Neuron (in vitro differentiated cells): ENCODE data around the gene ADGRA3.
A peak's percentile ranks its signal among the peaks of the same experiment; 100 is the strongest.

Source experiments
- H2AFZ ChIP-seq: one replicate; pipeline ENCODE4 v1.6.1; 2013; ENCODE audit warnings: low read depth, mild to moderate bottlenecking, inconsistent platforms, low read length, moderate library complexity
- H3K27me3 ChIP-seq: one replicate; pipeline ENCODE4 v1.6.1; 2013; ENCODE audit warnings: low read length; ENCODE audit not compliant: insufficient read depth
- H3K36me3 ChIP-seq: one replicate; pipeline ENCODE4 v1.6.1; 2013; ENCODE audit warnings: low read length; ENCODE audit not compliant: insufficient read depth
- H3K4me1 ChIP-seq: one replicate; pipeline ENCODE4 v1.6.1; 2013; ENCODE audit warnings: low read length; ENCODE audit not compliant: insufficient read depth
- H3K4me3 ChIP-seq: 2 replicates; pipeline ENCODE4 v1.5.1; 2013; ENCODE audit warnings: mild to moderate bottlenecking, low read length, moderate library complexity
- H3K9me3 ChIP-seq: one replicate; pipeline ENCODE4 v1.6.1; 2013; ENCODE audit warnings: low read length

ADGRA3 gene

DNA sequence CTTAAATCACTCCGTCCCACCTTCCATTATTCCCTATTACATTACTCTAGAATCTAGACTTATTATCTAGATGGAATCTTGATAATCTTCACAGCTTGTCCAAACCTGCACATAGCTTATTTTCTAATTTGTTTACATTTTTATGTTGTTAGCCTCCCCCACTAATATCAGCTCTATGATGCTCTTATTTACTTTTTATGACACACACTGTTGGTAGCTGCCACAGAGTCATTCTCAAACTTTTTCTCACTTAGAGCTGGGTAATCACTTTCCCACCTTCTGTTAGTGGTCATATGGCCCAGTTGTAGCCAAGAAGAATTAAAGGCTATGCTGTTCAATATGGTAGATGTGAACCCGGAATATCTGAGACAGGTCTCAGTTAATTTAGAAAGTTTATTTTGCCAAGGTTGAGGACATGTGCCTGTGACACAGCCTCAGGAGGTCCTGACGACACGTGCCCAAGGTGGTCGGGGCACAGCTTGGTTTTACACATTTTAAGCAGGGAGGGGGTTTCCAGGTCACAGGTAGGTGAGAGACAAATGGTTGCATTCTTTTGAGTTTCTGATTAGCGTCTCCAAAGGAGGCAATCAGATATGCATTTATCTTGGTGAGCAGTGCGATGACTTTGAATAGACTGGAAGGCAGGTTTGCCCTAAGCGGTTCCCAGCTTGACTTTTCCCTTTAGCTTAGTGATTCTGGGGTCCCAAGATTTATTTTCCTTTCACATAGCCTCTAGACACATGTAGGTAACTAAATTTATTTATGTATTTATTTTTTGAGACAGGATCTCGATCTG, 7.0 kb upstream of the ADGRA3 start:
- Histone ChIP-seq H3K4me3 (no peak overlapping the region), H3K27me3 (no peaks in the 10 kb centered on the region), H3K4me1 (no peaks in the 10 kb centered on the region), H3K36me3 (no peaks in the 10 kb centered on the region), H3K9me3 (no peaks in the 10 kb centered on the region), H2AFZ (no peak overlapping the region)

DNA sequence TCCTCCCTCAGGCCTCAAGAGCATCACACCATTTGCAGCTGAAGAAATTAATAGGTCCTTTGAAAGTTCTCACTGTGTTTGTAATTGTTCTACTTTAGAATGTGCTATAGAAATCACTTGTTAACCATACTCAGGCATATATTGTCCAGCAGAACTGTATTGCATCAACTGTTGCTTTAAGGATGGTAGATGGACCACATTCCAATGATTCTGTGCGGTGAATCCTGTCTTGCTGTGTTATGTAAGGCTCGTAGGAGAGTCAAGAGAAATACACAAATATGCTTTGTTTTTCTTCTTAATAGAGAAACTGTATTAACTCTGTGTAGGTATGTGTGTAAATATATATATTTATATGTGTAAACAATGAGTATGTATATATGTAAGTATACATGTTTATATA, 6.3 kb upstream of the ADGRA3 start:
- no peaks in the 10 kb centered on the region for H3K9me3 ChIP-seq
- H3K27me3 ChIP-seq = no peaks in the 10 kb centered on the region
- H3K4me1 ChIP-seq = no peaks in the 10 kb centered on the region
- no peaks in the 10 kb centered on the region for H3K36me3 ChIP-seq
- no peak overlapping the region for H3K4me3 ChIP-seq
- no peak overlapping the region for H2AFZ ChIP-seq

DNA sequence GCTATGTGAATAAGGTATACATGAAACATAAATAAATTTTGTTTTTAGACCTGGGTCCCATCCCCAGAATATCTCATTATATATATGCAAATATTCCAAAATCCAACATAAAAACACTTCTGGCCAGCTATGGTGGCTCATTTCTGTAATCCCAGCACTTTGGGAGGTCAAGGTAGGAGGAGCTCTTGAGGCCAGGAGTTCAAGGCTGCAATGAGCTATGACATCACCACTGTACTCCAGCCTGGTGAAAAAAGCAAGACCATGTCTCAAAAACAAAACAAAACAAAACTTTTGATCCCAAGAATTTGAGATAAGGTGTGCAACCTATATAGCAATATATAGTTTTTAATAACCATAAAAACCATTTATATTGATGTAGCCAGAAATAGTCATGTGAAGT, 5.4 kb upstream of the ADGRA3 start:
- H2AFZ ChIP-seq = no peak overlapping the region
- no peaks in the 10 kb centered on the region for H3K9me3 ChIP-seq
- H3K4me1 ChIP-seq = no peaks in the 10 kb centered on the region
- H3K36me3 ChIP-seq = no peaks in the 10 kb centered on the region
- H3K4me3 ChIP-seq = no peak overlapping the region
- H3K27me3 ChIP-seq = no peaks in the 10 kb centered on the region

DNA sequence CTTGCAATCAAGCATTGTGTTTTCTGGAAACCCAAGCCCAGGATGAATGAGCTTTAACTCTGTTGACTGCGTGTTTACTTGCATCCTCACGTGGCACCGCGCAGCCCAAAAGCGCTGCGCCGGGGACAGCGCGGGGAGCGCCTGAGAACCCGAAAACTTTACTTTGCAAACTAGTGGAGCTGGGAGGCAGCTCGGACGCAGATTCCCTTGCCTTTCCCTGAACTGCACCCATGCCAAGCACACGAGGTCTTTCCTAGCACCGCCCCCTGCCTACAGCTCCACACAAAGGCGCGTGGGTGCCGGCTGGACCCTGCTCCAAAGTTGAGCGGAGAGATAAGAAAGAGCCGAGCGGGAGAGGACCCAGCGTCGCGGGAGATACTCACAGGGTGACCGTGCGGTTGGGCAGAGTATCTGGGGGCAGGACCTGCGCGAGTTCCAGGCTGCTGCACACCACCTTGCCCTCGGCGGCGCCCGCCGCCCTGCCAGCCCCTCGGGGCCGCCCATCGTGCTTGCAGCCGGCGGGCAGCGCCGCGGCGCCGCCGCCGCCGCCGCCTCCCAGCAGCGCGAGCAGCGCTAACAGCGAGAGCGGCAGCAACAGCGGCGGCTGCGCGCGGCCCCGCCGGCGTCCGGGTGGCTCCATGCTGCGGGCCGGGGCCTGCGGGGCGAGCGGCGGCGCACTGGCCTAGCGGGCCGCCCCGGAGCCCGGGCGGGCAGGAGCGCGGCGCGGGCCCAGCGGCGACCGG, 550 bp downstream of the ADGRA3 start:
- peak overlapping the region; percentile 27 for H2AFZ ChIP-seq
- no peaks in the 10 kb centered on the region for H3K36me3 ChIP-seq
- H3K4me1 ChIP-seq = peaks cover 9% of the 10 kb centered on the region
- H3K4me3 ChIP-seq = peak overlapping the region; percentile 64
- no peaks in the 10 kb centered on the region for H3K27me3 ChIP-seq
- peaks cover 4% of the 10 kb centered on the region for H3K9me3 ChIP-seq

DNA sequence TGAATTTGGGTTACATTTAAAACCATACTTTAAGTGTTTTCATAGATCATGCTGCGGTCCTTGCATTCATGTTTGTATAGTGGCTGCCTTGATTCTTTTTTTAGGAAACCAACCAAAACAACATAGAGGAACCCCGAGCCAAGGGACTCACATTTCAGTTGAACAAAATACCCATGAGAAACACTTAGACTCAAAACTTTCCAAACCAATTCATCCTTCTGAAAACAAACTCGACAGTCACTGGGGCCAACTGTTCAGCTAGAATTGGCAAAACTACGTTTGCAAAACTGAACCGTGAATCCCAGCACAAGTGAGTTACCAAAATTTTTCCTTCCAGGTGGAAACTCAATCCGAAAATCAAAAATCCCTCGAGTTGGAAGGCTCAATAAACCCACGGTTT, 1.4 kb downstream of the ADGRA3 start:
- H3K9me3 ChIP-seq = peaks cover 5% of the 10 kb centered on the region
- no peaks in the 10 kb centered on the region for H3K36me3 ChIP-seq
- H2AFZ ChIP-seq = peak overlapping the region; percentile 27
- H3K4me1 ChIP-seq = peaks cover 9% of the 10 kb centered on the region
- no peaks in the 10 kb centered on the region for H3K27me3 ChIP-seq
- H3K4me3 ChIP-seq = peak overlapping the region; percentile 64

DNA sequence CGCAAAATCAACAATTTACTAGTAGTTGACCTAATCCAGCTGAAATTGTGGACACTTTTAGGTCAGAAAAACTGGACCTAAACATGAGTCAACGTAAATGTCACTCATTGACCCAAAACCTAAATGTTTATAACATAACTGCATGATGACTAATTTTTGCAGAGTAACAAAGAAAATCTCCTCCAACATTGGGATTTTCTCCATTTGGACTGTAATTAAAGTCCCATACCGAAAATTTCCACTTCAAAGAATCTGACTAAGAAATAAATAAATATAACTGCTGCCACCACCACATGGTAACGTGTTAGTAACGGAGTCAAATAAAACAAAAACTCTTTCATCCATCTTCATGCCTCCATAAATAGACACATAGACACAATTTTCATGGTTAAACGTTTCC, 1.9 kb downstream of the ADGRA3 start:
- no peaks in the 10 kb centered on the region for H3K27me3 ChIP-seq
- peaks cover 9% of the 10 kb centered on the region for H3K4me1 ChIP-seq
- H2AFZ ChIP-seq = no peak overlapping the region
- peaks cover 5% of the 10 kb centered on the region for H3K9me3 ChIP-seq
- peak overlapping the region; percentile 64 for H3K4me3 ChIP-seq
- no peaks in the 10 kb centered on the region for H3K36me3 ChIP-seq

DNA sequence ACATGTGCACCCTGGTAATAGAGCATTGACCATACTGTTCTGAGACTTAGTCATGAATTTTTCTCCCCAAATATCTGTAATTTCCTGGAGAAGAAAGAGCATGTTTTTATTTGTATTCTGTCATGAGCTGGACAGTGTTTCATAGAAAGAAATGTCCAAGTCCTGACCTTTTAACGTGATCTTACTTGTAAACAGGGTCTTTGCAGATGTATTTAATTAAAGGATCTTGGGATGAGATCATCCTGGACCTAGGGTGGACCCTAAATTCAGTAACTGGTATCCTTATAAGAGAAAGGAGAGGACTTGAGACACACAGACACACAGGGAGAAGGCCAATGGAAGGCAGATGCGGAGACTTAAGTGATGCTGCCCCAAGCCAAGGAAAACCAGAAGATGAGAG, 3.6 kb downstream of the ADGRA3 start:
- peaks cover 5% of the 10 kb centered on the region for H3K9me3 ChIP-seq
- H3K36me3 ChIP-seq = no peaks in the 10 kb centered on the region
- no peak overlapping the region for H2AFZ ChIP-seq
- H3K27me3 ChIP-seq = no peaks in the 10 kb centered on the region
- peaks cover 9% of the 10 kb centered on the region for H3K4me1 ChIP-seq
- no peak overlapping the region for H3K4me3 ChIP-seq

DNA sequence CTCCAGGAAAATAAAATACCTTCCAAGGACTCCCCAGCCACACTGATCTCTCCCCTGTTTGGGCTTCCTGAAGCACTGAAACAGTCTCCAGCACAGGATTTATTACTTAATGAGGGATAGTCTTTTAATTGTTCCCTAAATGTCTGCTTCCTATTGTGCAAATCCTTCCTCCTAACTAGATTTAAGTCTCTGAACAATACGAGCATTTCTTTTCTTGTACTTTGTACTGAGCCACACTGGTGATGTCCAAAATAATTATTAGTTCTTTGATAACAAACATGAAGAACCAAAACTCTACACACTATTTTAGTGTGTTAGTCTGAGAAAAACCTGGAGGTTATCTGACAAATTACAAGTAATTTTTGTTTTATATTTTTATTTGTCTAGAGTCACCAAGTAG, 5.1 kb downstream of the ADGRA3 start:
- peaks cover 5% of the 10 kb centered on the region for H3K9me3 ChIP-seq
- H3K4me1 ChIP-seq = peaks cover 9% of the 10 kb centered on the region
- H3K27me3 ChIP-seq = no peaks in the 10 kb centered on the region
- no peak overlapping the region for H3K4me3 ChIP-seq
- no peaks in the 10 kb centered on the region for H3K36me3 ChIP-seq
- no peak overlapping the region for H2AFZ ChIP-seq

DNA sequence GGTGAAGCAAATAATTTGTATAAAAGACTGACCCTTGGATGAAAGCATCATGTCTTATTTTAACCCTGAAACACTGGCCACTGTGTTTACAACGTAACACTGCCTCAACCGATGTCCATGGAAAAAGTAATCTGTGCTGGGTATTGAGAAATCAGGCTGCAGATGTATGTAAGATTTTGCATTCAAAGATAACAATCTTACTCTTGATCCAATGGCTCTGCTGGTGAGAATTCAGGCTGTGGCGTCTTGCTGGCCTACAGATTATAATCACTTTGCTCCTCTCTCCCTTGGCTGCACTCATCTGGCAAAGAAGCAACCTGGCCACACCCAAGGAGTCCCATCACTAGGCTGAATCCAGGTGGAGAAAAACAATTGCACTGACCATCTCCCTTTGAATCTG, 7.5 kb downstream of the ADGRA3 start:
- H2AFZ ChIP-seq = no peak overlapping the region
- no peaks in the 10 kb centered on the region for H3K36me3 ChIP-seq
- H3K4me1 ChIP-seq = peaks cover 9% of the 10 kb centered on the region
- peaks cover 5% of the 10 kb centered on the region for H3K9me3 ChIP-seq
- H3K4me3 ChIP-seq = no peak overlapping the region
- no peaks in the 10 kb centered on the region for H3K27me3 ChIP-seq

DNA sequence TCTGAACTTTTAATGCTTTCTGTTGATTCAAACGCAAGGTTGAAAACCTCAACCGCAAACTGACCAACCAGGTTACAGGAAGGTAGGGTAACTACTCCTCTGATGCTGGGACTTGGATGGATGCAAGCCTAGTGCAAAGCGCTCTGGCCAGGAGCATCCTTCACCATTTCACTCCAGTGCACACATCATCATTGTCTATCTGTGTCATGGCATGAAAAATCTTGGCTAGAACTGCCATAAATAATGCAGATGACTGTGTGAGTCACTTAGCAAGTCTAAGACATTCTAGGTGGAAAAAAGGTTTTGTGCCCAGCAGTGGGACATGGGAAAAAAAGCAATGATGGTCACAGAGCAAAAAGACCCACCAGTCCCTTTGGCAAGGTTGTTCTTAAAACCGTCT, 10.9 kb downstream of the ADGRA3 start:
- no peaks in the 10 kb centered on the region for H3K9me3 ChIP-seq
- no peak overlapping the region for H3K4me3 ChIP-seq
- H3K36me3 ChIP-seq = no peaks in the 10 kb centered on the region
- H2AFZ ChIP-seq = no peak overlapping the region
- peaks cover 9% of the 10 kb centered on the region for H3K4me1 ChIP-seq
- H3K27me3 ChIP-seq = no peaks in the 10 kb centered on the region

DNA sequence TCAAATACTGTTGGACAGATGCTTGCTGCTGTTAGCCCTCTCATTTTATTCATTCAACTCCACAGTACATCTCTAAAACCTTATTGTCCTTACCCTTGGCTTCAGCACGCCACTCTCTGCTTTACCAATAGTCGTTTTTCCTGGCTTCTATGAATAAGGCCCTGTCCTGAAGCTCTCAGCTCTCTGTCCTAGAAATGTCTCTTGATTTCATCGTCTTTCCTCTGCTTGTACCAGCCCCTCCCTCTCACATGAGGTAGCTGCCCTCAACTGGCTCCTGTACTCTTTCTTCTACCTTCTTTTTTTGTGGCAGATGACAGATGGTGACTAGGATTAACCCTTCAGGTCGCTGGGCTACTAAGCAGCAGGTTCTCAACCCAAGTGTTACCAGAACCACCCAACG, 11.4 kb downstream of the ADGRA3 start:
- no peaks in the 10 kb centered on the region for H3K27me3 ChIP-seq
- no peak overlapping the region for H2AFZ ChIP-seq
- H3K36me3 ChIP-seq = no peaks in the 10 kb centered on the region
- H3K4me1 ChIP-seq = peaks cover 9% of the 10 kb centered on the region
- no peak overlapping the region for H3K4me3 ChIP-seq
- H3K9me3 ChIP-seq = no peaks in the 10 kb centered on the region

DNA sequence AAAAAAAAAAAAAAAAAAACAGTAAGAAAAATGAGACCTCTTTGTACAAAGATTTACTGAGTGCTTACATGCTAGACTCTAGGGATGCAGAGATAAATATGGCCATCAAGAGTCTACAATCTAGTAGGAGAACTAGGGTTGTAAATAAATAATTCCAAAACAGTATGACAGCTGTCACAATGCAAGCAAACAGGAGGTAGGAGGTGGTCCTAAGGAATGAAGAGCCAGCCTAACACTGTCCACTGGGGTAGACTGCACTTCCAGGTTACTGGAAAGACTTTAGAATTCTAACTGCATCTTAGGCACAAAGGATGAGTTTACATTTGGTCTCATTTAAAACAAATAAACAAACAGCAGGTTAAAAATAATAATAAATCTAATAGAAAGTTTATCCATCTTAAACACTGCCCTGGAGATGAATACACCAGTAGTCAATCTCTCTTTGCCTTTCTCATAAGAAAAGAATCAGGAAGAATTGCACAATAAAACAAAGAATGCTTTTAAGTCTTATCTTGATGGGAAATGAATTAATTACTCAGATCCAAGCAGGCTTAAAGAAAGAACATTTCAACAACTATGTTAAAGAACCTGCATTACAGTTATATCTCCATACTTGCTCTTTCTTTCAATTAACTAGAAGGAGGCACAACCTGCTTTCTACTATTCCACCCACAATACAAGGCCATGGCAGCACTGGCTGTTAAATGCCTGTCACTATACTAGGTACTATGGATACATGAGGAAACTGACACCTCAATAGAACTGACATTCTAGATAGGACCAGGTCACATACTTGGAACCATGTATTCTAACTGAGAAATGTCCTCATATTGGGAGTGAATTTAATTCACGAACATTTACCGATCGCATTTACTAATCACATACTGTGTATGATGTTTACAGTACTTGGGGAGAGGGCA, 12.7 kb downstream of the ADGRA3 start:
- no peak overlapping the region for H2AFZ ChIP-seq
- H3K4me3 ChIP-seq = no peak overlapping the region
- H3K36me3 ChIP-seq = no peaks in the 10 kb centered on the region

DNA sequence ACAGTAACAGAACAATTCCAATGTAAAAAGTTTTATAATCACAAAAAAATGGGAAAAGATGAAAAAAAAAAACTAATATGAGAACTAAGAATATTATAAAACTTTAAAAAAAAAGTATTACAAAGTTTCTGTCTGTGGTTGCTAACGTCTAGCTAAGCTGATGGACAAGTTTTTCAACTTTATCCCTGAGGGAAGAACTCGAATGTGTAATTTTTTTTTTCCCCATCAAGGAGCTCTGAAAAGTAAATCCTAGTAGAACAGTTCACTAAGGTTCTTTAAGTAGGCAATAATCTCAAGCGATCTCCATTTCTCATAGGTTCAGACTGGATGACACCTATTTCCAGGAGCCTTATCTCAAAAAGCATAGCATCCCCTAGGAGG, 14.2 kb downstream of the ADGRA3 start:
- Histone ChIP-seq H3K4me3 (no peak overlapping the region), H3K36me3 (no peaks in the 10 kb centered on the region), H3K9me3 (no peaks in the 10 kb centered on the region), H2AFZ (no peak overlapping the region), H3K4me1 (peaks cover 9% of the 10 kb centered on the region), H3K27me3 (no peaks in the 10 kb centered on the region)

More for the DNA sequence above, 12.7 kb downstream of the ADGRA3 start:
- no peaks in the 10 kb centered on the region for H3K9me3 ChIP-seq
- H3K4me1 ChIP-seq = peaks cover 9% of the 10 kb centered on the region
- no peaks in the 10 kb centered on the region for H3K27me3 ChIP-seq
